Stimulated activated CD4-positive, alpha-beta T cell treated with anti-CD3 and anti-CD28 coated beads, Interleukin-12 subunit alpha, Interleukin-12 subunit beta, amount 100 ng/mL, for 4 hours (primary cell): ENCODE measurements around the gene MOCS3.
"Not testable (repeated sequence)": the region's sequence is repeated elsewhere in the genome, so short reads cannot be mapped to it uniquely, and the experiment has no call there.

ENCODE experiments used
- DNase-seq: peaks from one replicate; pipeline ENCODE4 v3.0.0-alpha.2; 2020

Gene MOCS3

DNA sequence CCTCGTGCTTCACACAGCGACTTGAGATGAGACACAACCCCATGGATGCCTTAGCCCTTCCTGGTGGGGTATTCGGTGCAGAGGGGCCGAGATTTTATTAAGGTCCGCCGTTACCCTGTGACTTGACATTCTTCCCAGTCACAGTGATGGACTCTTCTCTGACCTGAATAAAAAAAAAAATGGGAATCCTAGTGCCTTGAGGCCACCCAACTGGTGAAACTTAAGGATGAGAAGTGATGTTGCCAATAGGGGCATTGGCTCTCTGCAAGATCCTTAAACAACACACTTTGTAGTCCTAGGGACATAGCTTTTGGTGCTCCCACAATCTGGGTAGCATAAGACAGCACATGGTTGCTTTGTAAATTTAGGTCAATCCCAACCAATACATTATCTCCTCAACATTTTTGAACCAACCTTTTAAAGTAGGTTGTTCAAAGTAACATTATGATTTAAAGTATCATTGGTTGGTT, 26.6 kb upstream of the MOCS3 start:
- DNase-seq: no peak

DNA sequence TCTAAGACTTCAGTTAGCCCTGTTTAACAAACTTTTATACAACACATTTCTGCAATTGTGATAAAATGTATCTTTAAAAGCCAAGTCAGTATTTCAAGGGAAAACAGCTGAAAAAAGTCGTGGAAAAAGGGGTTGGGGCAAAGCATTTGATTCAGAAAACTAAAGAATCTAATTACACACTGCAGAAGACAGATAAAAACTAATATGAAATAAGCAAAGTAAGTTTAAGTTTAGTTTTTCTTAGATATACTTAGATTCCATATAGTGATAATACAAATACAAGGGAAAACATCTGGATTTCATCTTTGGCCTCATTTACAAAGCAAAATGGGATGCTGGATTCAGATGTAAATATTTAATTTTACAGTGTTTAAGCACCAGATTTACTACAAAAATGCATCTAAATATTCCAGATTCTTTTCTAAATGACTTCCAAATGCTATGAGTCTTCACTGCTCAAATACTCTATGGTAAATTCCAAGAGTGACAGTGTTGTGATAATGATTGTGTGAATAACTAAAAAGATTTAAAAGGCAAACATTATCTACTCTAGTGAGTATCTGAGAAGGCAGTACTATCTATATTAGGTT, 25.8 kb upstream of the MOCS3 start:
- DNase-seq: no peak

DNA sequence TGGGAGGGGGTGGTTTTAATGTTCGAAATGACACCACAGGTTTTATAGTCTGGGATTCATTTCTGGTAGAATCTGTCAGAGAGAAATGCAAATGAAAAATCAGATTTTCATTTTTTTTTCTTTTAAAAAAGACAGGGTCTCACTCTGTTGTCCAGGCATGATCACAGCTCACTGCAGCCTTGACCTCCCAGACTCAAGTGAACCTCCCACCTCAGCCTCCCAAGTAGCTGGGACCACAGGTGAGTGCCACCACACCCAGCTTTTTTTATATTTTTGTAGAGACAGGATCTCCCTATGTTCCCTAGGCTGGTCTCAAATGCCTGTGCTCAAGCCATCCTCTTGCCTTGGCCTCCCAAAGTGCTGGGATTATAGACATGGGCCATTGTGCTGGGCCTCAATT, 25.0 kb upstream of the MOCS3 start:
- no peak for DNase-seq

DNA sequence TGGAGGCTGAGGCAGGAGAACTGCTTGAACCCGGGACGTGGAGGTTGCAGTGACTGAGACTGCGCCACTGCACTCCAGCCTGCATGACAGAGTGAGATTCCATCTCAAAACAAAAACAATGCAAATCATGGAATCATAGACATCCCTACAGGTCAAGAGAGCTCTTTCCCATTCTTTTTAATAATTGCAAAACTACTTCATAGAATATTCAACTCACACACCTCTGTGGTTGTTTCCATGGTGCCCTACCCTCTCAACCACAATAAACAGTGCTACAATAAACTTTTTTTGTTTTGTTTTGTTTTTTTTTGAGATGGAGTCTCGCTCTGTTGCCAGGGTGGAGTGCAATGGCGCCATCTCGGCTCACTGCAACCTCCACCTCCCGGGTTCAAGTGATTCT, 15.5 kb upstream of the MOCS3 start:
- DNase-seq: no peak

DNA sequence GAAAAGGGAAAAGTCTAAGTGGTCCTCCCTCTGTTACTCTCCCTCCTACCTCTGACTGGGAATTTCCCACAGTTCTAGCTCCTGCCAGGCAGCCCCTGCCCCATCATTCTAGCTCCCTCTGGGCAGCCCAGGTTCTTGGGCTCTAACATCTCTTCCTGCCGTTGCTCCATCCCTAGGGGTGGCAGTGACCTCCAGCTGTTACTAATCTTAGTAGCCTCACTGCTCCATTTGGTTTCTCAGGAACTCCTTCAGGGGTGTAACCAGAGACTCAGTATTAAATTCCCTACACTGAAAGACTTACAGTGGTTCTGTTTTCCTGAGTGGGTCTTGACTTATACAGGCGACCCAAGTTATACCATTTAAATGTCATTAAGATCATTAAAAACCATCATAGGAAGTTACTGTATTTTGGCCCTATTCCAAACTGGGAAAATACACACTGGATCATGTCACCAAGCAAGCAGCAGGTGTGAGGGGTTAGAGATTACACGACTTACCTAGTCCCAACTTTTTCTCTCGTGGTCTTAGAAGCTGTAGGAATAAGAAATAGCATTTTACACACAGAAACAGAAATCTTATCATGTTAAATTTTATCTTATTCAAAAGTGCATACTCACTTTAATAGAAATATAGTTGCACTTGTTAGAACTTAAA, 10.4 kb upstream of the MOCS3 start:
- DNase-seq: no peak

DNA sequence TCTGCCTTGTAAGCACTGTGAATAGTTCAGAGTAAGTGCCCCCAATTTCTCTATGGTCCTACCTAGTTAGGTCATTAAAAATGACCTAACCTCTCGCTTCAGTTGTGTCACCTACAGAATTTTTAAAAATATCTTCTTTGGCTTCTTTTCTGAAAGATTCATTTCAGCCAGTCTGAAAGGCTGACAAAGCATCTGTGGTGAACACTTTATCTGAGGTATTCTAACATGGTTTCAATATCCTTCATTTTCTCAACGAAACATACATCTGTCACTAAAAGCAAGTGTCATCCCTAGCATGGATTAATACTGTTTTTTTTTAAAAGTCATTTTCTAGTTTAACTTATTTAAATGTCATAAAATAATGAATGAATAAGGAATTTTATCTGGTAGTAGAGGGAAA, 5.4 kb upstream of the MOCS3 start:
- no peak for DNase-seq

DNA sequence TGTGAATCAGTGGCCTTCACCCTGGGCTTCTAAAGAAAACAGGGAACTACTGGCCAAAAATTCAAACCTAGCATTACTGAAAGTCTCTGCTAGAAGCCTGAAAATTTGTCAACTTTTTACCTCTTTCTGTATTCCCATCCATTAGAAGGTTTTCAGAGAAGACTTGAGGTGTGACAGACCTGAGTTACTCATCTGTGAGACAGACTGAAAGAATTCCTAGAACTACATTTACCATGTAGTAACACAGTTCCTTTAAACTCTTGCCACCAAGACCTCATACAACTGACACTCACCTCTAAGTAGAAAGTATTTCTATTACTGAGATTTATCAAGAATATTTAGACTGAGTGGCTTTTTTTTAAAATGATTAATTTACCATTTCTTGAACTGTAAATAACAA, 4.8 kb upstream of the MOCS3 start:
- no peak for DNase-seq

DNA sequence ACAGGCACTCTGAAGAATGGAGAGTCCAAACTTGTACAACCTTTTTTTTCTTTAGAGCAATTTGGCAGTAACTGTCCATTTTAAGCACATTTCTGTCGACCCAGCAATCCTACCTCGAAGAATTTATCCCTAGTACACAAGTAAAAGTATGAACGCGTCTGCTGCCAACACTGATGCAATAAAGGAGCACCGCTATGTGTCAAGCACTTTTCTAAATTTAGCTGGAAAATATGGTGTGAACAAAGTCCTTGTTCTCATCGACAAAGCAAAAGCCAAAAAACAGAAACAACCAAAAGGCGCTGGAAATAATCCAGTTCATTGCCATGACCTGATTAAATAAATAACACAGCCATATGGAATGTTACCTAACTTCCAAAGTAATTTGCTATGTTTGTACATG, 1.3 kb upstream of the MOCS3 start:
- DNase-seq: no peak

DNA sequence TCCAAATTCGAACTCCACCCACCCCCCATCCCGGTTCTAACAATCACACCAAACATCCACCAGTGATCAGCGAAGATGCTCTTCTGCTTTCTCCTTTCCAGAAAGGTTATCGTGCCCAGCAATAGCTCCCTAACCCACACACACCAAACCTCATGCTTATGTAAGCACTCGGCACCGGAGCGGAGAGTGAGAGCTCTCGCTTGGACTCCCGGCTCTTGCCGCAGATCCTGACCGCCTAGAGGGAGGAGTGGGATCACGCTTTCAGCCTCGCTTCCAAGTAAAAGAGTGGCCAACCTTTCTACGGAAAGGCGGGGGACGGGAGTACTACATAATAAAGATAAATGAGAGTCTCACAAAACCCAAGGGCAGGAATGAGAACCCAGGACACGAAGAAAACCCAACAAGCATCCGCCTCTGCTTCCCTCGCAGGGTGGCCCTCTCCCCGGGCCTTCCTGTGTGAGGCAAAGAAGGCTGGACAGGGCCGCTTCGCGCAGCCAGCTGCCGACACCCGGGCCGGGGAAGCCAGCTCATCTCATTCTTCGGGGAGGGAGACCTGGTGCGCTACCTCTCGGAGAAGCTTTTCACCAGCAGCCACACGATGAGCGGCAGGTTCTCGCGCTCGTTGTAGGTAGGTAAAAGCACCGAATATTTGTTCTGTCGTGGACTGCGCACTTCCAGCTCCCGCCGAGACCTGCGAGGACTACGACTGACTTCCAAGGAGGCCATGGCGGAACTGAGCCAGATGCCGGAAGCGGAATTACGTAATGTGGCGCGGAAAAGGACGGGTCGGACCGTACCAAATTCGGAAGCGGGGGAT, 612 bp upstream of the MOCS3 start, which contains the start of gene DPM1:
Gene DPM1 (minus strand): TSS at position 735 of the 817 bp plus-strand sequence. CDS start 9 bp downstream, at position 726.
- peak; percentile 82 for DNase-seq

DNA sequence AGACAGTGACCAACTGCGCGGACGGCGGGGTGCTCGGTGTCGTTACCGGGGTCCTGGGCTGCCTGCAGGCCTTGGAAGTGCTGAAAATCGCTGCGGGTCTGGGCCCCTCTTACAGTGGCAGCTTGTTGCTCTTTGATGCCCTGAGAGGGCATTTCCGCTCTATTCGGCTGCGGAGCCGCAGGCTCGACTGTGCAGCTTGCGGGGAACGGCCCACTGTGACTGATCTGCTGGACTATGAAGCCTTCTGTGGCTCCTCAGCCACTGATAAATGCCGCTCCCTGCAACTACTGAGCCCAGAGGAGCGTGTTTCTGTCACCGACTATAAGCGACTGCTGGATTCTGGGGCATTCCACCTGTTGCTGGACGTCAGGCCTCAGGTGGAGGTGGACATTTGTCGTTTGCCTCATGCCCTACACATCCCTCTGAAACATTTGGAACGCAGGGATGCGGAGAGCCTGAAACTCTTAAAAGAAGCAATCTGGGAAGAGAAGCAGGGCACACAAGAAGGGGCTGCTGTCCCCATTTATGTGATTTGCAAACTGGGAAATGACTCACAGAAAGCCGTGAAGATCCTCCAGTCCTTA, 1.0 kb downstream of the MOCS3 start:
- DNase-seq: no peak

DNA sequence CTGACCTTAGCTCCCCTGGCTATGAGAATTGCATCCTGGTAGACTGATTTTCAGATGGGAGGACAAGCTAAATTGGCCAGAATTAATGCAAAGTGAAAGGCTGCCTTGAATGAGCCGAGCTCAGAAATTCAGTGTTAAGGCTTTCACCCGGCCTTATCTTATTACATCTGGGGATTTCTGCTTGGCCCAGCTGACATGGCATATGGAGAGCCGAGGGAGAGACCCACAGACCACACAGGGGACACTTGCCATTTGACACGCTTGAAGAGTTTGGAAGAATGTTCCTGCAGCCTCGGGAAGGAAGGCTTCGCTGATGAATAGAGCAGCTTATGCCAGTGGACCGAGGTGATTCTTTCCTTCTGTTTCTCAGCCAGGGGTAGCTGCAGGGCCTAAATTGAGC, 9.0 kb downstream of the MOCS3 start:
- DNase-seq: no peak

DNA sequence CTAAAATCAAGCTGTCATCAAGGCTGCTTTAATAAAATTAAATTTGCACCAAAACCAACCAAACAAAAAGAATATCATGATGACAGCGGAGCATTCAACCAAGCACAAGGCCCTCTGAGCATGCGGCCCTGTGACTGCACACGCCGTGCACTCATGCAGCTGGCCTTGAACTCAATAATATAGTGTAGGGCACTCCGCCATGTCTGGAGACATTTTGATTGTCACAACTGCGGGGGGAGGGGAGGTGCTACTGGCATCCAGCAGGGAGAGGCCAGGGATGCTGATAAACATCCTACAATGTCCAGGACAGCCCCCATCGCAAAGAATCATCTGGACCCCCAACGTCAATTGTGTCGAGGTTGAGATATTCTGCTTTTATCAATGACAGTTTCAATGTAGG, 9.7 kb downstream of the MOCS3 start:
- DNase-seq: no peak

DNA sequence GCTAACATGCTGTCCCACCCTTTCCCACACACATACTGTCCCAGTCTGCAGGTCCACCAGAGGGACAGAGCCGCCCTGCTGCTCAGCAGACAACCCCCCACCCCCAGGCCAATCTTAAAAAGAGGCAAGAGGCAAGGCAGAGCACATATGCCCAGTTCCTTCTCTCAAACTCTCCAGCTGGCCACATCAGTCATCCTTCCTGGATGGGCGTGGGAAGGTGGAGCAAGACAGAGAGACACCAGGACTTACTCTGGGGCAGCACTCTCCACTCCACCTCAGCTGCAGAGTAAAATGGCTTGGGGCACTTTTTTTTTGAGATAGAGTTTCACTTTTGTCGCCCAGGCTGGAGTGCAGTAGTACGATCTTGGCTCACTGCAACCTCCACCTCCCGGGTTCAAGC, 10.8 kb downstream of the MOCS3 start:
- DNase-seq: no peak

DNA sequence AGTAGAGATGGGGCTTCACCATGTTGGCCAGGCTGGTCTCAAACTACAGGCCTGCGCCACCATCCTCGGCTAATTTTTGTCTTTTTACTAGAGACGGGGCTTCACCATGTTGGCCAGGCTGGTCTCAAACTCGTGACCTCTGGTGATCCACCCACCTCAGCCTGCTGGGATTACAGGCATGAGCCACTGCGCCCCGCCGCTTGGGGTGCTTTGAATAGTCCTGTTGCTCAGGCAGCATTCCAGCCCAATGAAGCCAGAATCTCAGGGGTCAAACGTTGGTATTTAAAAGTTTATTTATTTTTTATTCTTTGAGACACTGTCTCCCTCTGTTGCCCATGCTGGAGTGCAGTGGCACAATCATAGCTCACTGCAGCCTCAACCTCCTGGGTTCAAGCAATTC, 11.3 kb downstream of the MOCS3 start:
- no peak for DNase-seq

DNA sequence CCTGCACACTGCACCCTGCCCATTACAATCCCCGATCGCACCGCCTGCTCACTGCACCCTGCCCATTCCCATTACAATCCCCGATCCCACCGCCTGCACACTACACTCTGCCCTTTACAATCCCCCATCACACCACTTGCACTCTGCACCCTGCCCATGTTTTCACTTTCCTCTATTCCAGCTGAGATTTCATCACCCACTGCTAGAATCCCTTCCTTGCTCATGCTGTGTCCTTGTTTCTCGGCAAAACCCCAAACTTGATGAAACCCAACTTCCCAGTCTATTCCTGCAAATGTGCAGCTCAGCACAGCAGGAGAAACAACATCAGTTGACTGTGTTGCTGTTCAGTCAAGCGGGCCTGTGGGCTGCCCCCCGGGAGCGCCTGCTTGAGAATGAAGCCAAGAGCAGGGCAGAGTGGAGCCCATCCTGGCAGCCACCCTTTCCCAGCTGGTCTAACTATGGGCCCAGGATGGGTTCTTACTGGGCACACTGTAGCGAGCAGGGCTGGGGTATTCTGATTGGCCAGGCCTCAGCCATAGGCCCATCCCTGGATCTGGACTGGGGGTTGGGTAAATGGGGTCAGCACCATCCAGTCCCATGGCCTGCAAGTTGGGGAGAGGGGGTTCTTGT, 17.2 kb downstream of the MOCS3 start:
- no peak for DNase-seq

DNA sequence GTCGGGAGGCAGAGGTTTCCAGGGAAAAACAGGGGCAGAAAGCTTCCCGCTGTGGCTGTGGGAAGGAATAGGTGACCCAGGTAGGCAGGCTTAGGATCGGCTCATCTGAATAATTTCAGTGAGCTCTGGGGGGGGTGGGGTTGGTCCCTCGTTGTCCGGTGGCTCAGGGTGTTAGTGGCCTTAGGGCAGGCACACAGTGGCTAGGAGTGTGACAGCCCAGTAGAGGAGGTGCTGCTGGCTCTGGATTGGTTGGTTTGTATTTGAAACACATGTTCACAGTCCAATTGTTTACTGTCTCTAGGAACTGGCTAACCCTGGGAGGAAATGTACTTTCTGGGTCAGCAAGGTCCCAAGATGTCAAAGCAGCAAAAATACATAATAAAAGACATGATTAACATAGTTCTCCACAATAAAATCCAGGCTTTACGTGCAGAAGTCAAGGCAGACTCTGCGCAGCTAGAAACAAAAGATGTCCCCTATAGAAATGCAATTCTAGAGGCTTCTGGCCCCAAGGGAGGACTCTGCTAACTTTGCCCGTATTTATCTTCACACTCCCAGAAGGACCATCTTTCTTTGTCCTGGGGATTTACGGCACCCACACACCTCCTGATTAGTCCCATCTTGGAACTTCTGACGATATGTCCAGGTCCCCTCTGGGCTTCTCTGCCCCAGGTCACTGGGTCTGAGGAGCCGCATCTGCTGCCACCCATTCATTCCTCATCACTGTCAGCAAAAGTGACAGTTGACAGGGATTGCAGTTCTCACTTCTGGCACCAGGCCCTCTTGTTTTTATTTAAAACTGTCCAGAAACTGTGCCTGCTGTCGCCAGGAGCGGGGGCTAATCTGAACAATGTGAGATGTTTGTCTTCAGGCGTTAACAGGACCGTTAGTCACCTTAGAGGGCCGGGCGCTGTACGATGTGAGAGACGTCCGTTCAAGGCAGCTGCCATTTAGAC, 18.7 kb downstream of the MOCS3 start:
- no peak for DNase-seq

DNA sequence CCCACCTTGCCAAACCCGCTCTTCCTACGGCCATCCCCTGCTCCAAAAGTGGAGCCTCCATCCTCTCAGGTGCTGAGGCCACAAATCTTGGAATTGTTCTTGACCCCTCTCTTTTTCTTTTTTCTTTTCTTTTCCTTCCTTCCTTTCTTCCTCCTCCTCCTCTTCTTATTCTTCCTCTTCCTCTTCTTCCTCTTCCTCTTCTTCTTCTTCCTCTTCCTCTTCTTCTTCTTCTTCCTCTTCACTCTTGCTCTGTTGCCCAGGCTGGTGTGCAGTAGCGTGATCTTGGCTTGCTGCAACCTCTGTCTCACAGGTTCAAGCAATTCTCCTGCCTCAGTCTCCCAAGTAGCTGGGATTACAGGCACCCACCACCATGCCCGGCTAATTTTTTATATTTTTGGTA, 19.9 kb downstream of the MOCS3 start:
- DNase-seq: not testable (repeated sequence)

DNA sequence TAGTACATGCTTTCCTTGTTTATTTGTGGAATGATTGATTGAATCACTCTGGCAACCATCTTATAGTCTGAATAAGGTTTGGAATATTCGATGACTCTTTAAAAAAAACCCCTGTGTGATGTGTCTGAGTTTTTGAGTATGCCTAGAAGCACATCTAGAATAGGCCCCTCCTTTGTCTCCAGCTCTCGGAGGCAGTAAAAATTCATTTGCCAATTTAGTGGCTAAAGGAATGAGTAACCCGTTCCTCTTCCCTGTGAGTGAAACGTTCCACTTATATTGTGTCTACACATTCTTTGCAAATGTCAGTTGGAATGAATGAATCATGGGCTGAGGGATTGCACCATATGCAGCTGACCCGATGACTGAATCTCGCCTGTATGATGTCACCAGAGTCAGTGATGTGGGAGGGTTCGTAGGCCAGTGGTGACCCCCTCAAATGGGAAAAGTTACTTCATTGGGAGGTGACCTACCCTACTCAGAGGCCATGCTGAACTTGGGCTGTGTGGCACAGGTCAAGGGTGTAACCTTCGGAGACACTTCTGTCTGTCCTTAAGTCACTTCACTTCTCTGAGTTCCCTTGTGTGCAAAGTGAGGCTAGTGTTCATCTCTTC, 21.6 kb downstream of the MOCS3 start:
- no peak for DNase-seq

DNA sequence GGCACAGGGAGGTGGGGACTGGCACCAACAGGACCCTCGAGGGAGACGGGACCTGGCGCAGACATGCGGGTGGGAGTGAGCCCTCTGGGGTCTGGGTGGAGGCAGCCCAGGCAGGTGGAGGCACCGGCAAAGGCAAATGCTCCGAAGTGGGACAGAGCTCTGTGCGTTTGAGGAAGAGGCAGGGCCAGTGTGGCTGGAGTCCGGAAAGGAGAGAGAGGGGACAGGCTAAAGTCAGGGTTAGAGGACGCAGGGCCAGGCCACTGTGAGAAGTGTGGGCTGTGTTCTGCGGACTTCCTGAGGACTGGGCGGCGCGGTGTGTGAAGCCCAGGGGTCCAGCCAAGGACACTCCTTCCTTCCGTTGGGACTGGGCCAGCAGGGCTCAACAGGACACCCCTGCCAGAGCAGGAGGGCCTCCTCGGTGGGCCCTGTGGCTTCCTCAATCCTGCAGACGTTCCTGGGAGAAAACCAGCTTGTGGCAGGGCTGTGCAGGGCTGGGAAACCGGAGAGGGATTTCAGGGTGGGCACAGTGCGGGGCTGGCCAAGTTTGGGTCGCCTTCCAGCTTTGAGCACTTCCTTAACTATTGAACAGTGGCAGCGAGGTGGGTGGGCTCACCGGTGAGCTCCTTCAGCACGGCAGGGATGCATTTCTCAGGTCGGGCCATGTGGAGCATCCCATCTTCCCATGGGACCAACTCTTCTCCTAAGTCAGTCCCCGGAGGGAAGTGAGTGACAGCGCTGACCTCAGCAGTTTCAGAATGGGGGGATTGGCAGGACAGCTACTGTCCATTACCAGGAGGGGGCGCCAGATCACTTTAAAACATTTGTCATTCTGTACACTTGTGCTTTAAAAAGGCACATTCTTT, 22.5 kb downstream of the MOCS3 start:
- peak; percentile 60 for DNase-seq

DNA sequence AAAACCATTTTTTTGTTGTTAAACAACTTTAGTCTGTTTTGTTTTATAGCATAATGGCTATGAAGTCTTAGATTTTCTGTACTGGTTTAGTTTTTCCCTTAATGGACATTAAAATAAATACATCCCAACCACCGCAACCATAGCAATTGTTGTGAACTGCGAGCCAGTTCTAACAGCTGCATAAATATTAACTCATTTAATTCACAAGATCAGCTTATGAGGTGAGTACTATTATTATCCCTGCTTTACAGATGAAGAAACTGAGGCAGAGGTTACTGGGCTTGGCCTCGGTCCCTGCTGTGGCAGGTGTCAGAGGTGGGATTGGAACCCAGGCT, 23.1 kb downstream of the MOCS3 start:
- no peak for DNase-seq

DNA sequence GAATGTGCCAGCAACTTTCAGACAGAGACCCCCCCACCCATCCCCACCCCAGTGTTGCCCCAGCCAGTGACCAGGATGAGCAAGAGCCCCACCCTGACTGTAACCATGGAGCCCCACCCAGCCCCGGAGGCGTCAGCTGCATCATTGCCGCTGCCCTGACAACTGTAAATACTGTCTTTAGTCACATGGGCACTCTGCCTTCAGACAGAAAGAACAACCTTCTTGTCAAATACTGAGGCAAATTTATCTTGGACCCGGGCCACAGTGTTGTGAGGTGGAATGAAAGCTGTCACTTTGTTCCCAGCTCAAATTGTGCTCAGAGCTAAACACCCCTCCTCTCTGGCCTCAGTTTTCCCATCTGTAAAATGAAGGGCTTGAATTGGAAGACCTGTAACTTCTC, 23.7 kb downstream of the MOCS3 start:
- DNase-seq: no peak
